ELF-1 (cell line): ENCODE results near the gene RO60.

ENCODE experiments used
- DNase-seq: peaks from one replicate; pipeline ENCODE4 v3.0.0-alpha.2; 2016; ENCODE audit warnings: low read depth, low spot score

RO60 gene

GRCh38 chr1:193108471-193108870 lies 49.1 kb downstream of the RO60 start:
- DNase-seq, result no peak
